Measurements from ENCODE around the gene USP35.

- TF ChIP-seq POLR2A (IDR thresholded peaks at IDR 0.05) (no peak), CTCF (IDR thresholded peaks at IDR 0.05) (no peak)
These were observed 25.0 kb downstream of the USP35 start for GRCh38 chr11:78213526-78214330.

Data from upper lobe of left lung (tissue), 4 donors.